GM23338 (cell line): ENCODE measurements around the gene ZSCAN1. TPM values are rescaled to one million over a fixed set of nuclear protein-coding genes. Genes with fewer than 3 reads are reported as not detected.

Experiments used
- ATAC-seq: fragments of 200-7000 bp; cut with Tn5 transposase; 3 replicates; pipeline ENCODE4 v1.9.1; 2020
- DNase-seq: peaks from one replicate; pipeline ENCODE4 v3.0.0-alpha.2; 2015; ENCODE audit warnings: low spot score
- H2AFZ ChIP-seq: fragments of 200-600 bp; sonication (generic); 2 replicates; pipeline ENCODE4 v1.8.0; 2016; ENCODE audit warnings: antibody characterized with exemption, mild to moderate bottlenecking, moderate library complexity
- H3F3A ChIP-seq: fragments of 200-600 bp; sonication (generic); replicated peaks from 2 replicates; pipeline ENCODE4 v1.8.0; 2017; ENCODE audit warnings: antibody characterized with exemption, mixed run types, low read depth
- H3K27ac ChIP-seq: fragments of 200-600 bp; sonication (generic); 2 replicates; pipeline ENCODE4 v1.6.1; 2016; ENCODE audit warnings: low read depth
- H3K27me3 ChIP-seq: fragments of 200-600 bp; sonication (generic); 2 replicates; pipeline ENCODE4 v1.8.0; 2016; ENCODE audit warnings: mild to moderate bottlenecking, mixed run types, moderate library complexity; ENCODE audit not compliant: insufficient read depth
- H3K36me3 ChIP-seq: fragments of 200-600 bp; sonication (generic); 2 replicates; pipeline ENCODE4 v1.8.0; 2016; ENCODE audit warnings: mild to moderate bottlenecking; ENCODE audit not compliant: insufficient read depth
- H3K4me1 ChIP-seq: fragments of 200-600 bp; sonication (generic); 2 replicates; pipeline ENCODE4 v1.8.0; 2016; ENCODE audit warnings: mild to moderate bottlenecking, moderate library complexity; ENCODE audit not compliant: insufficient read depth
- H3K4me2 ChIP-seq: fragments of 200-600 bp; sonication (generic); 2 replicates; pipeline ENCODE4 v1.7.1; 2017; ENCODE audit warnings: mixed run types
- H3K4me3 ChIP-seq: fragments of 200-600 bp; sonication (generic); 2 replicates; pipeline ENCODE4 v1.6.1; 2016; ENCODE audit warnings: mixed run types
- H3K79me2 ChIP-seq: fragments of 200-600 bp; sonication (generic); replicated peaks from 2 replicates; pipeline ENCODE4 v1.8.0; 2017; ENCODE audit warnings: mild to moderate bottlenecking; ENCODE audit not compliant: insufficient read depth
- H3K9me2 ChIP-seq: fragments of 200-600 bp; sonication (generic); 2 replicates; pipeline ENCODE4 v1.8.0; 2017; ENCODE audit not compliant: insufficient read depth
- H4K20me1 ChIP-seq: fragments of 200-600 bp; sonication (generic); replicated peaks from 2 replicates; pipeline ENCODE4 v1.8.0; 2017; ENCODE audit warnings: mild to moderate bottlenecking; ENCODE audit not compliant: insufficient read depth
- H3K27ac Mint-ChIP-seq: 2 replicates; pipeline ENCODE4 v1.8.0; 2020; ENCODE audit warnings: inconsistent platforms, mild to moderate bottlenecking, moderate library complexity, mixed read lengths
- H3K27me3 Mint-ChIP-seq: 3 replicates; pipeline ENCODE4 v1.8.0; 2022; ENCODE audit warnings: low read depth, mild to moderate bottlenecking, moderate library complexity, mixed read lengths, inconsistent platforms; ENCODE audit not compliant: insufficient read depth, poor library complexity
- H3K36me3 Mint-ChIP-seq: 3 replicates; pipeline ENCODE4 v1.8.0; 2021; ENCODE audit warnings: low read depth, mild to moderate bottlenecking, inconsistent platforms, moderate library complexity, mixed read lengths
- H3K4me1 Mint-ChIP-seq: 3 replicates; pipeline ENCODE4 v1.8.0; 2020; ENCODE audit warnings: mild to moderate bottlenecking, inconsistent platforms, mixed read lengths
- H3K4me3 Mint-ChIP-seq: 3 replicates; pipeline ENCODE4 v1.8.0; 2021; ENCODE audit warnings: moderate library complexity, mild to moderate bottlenecking, inconsistent platforms, mixed read lengths
- H3K9me3 Mint-ChIP-seq: 3 replicates; pipeline ENCODE4 v1.8.0; 2020; ENCODE audit warnings: moderate library complexity, mild to moderate bottlenecking, inconsistent platforms, mixed read lengths
- CTCF ChIP-seq, 2 experiments: fragments of 200-600 bp in 1 of 2; sonication (generic) in 1 of 2; conservative IDR thresholded peaks; 2 replicates each; pipeline versions ENCODE4 v1.5.1 to v1.6.1; 2016 to 2017; ENCODE audit warnings: antibody characterized with exemption in 2 of 2, low read depth in 2 of 2, mild to moderate bottlenecking in 2 of 2, moderate library complexity in 1 of 2
- EZH2 ChIP-seq: fragments of 200-600 bp; sonication (generic); IDR thresholded peaks from one replicate; pipeline ENCODE4 v1.8.0; 2017; ENCODE audit warnings: antibody characterized with exemption, mild to moderate bottlenecking, low read depth; ENCODE audit not compliant: unreplicated experiment
- EZH2phosphoT487 ChIP-seq: fragments of 200-600 bp; sonication (generic); IDR thresholded peaks from one replicate; pipeline ENCODE4 v1.8.1; 2018; ENCODE audit warnings: antibody characterized with exemption; ENCODE audit not compliant: unreplicated experiment
- NANOG ChIP-seq: IDR thresholded peaks from 2 replicates; pipeline ENCODE4 v1.6.1; 2016; ENCODE audit warnings: antibody characterized with exemption, borderline replicate concordance
- STAT1 ChIP-seq: IDR thresholded peaks from one replicate; pipeline ENCODE4 v1.6.1; 2016; ENCODE audit warnings: antibody characterized with exemption; ENCODE audit not compliant: unreplicated experiment
- ZNF114 ChIP-seq: fragments of 250-450 bp; sonication (Bioruptor Pico); IDR thresholded peaks from 2 replicates; pipeline ENCODE4 v1.5.0; 2020; ENCODE audit warnings: mild to moderate bottlenecking, moderate library complexity
- ZNF331 ChIP-seq: fragments of 250-450 bp; sonication (Bioruptor Pico); IDR thresholded peaks from 2 replicates; pipeline ENCODE4 v1.5.0; 2020; ENCODE audit warnings: low read depth, mild to moderate bottlenecking, moderate library complexity
- polyA plus RNA-seq: library from polyadenylated mRNA; unstranded; fragments of >200 nt; fragmentation: Nextera tagmentation; extraction: Ambion mirVana; gene quantifications from 2 replicates; pipeline ENCODE4 v1.2.1, GENCODE V29; 2016
- total RNA-seq: library from RNA; depleted of rRNA; stranded (reverse); fragments of >200 nt; shearing (Covaris generic); gene quantifications from 2 replicates; pipeline ENCODE4 v1.2.3, GENCODE V29; 2014
- TF ChIP-seq, protein P1 (sequence below): IDR thresholded peaks from 2 replicates; pipeline ENCODE4 v1.6.1; 2016; ENCODE audit warnings: antibody characterized with exemption
- TF ChIP-seq, protein P2 (sequence below): IDR thresholded peaks from one replicate; pipeline ENCODE4 v1.6.1; 2018; ENCODE audit warnings: antibody characterized with exemption; ENCODE audit not compliant: unreplicated experiment
- TF ChIP-seq, protein P3 (sequence below): fragments of 250-450 bp; sonication (Bioruptor Pico); IDR thresholded peaks from 2 replicates; pipeline ENCODE4 v1.5.0; 2020; ENCODE audit warnings: mild to moderate bottlenecking, moderate library complexity

Gene ZSCAN1
- total and polyA plus RNA-seq, 2 experiments from 2014 or later = 1.5 to 3.9 TPM

GRCh38 chr19:58079792-58080191 lies 46.0 kb downstream of the ZSCAN1 start:
- H3K79me2 ChIP-seq = no peaks in the 10 kb centered on the region
- no peaks in the 10 kb centered on the region for H3K36me3 ChIP-seq
- 0 out of 2 replicates have a peak, but pooled peaks cover 4% of the 10 kb centered on the region for H3F3A ChIP-seq
- peaks cover 2% of the 10 kb centered on the region; the same call in 1 of the 2 replicates for H3K9me2 ChIP-seq
- no peak overlapping the region for H3K27ac Mint-ChIP-seq
- H3K4me1 Mint-ChIP-seq = no peaks in the 10 kb centered on the region
- no peak overlapping the region for H3K4me2 ChIP-seq
- peaks cover 1% of the 10 kb centered on the region for H3K27me3 Mint-ChIP-seq
- H4K20me1 ChIP-seq = no peaks in the 10 kb centered on the region
- H3K4me3 ChIP-seq = no peak overlapping the region
- no peak overlapping the region for H3K27ac ChIP-seq
- no peak overlapping the region for H3K4me3 Mint-ChIP-seq
- H3K27me3 ChIP-seq = no peaks in the 10 kb centered on the region
- ATAC-seq (no peak), DNase-seq (no peak)
- peaks cover 51% of the 10 kb centered on the region for H3K36me3 Mint-ChIP-seq
- H2AFZ ChIP-seq = no peak overlapping the region
- no peaks in the 10 kb centered on the region for H3K4me1 ChIP-seq
- TF ChIP-seq, protein P1, sequence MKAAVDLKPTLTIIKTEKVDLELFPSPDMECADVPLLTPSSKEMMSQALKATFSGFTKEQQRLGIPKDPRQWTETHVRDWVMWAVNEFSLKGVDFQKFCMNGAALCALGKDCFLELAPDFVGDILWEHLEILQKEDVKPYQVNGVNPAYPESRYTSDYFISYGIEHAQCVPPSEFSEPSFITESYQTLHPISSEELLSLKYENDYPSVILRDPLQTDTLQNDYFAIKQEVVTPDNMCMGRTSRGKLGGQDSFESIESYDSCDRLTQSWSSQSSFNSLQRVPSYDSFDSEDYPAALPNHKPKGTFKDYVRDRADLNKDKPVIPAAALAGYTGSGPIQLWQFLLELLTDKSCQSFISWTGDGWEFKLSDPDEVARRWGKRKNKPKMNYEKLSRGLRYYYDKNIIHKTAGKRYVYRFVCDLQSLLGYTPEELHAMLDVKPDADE = no peak
- peaks cover 74% of the 10 kb centered on the region for H3K9me3 Mint-ChIP-seq

DNA sequence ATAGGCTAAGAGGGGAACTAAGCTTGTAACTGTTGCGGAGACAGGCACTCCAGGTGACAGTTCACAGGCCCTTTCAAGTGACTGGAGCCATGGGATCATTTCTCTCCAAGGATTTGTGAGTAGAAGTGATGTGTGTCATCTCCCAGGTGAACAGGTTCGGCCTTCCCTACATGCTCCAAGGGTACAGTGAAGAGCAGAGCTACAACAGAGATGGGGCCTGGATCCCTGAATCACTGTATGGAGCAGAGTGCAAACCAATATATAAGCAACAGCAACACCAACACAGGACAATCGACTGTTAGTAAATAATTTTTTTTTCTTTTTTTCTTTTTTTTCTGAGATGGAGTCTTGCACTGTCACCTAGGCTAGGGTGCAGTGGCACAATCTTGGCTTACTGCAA lies 49.2 kb downstream of the ZSCAN1 start:
- no peak for DNase-seq
- no peaks in the 10 kb centered on the region for H3K79me2 ChIP-seq
- H3K27ac ChIP-seq = no peak overlapping the region
- no peak overlapping the region for H3K4me3 ChIP-seq
- ATAC-seq = no peak
- Mint-ChIP-seq H3K36me3 (peaks cover 69% of the 10 kb centered on the region), H3K27me3 (peaks cover 1% of the 10 kb centered on the region), H3K4me1 (no peaks in the 10 kb centered on the region), H3K27ac (no peak overlapping the region), H3K9me3 (peaks cover 59% of the 10 kb centered on the region), H3K4me3 (no peak overlapping the region)
- H3K9me2 ChIP-seq = peaks cover 2% of the 10 kb centered on the region; the same call in 1 of the 2 replicates
- no peak overlapping the region for H2AFZ ChIP-seq
- no peaks in the 10 kb centered on the region for H3K27me3 ChIP-seq
- no peaks in the 10 kb centered on the region for H3K4me1 ChIP-seq
- H3F3A ChIP-seq = 0 out of 2 replicates have a peak, but pooled peaks cover 4% of the 10 kb centered on the region
- H4K20me1 ChIP-seq = no peaks in the 10 kb centered on the region
- H3K36me3 ChIP-seq = no peaks in the 10 kb centered on the region
- H3K4me2 ChIP-seq = no peak overlapping the region
- TF ChIP-seq NANOG (no peak), EZH2 (no peak), ZNF331 (CRISPR knock-in tag) (no peak), CTCF (conservative IDR thresholded peaks at IDR 0.05; ENCODE audit: low read depth in 2 of 2) (no peak), EZH2phosphoT487 (no peak), ZNF114 (no peak), STAT1 (no peak)
- TF ChIP-seq, protein P2, sequence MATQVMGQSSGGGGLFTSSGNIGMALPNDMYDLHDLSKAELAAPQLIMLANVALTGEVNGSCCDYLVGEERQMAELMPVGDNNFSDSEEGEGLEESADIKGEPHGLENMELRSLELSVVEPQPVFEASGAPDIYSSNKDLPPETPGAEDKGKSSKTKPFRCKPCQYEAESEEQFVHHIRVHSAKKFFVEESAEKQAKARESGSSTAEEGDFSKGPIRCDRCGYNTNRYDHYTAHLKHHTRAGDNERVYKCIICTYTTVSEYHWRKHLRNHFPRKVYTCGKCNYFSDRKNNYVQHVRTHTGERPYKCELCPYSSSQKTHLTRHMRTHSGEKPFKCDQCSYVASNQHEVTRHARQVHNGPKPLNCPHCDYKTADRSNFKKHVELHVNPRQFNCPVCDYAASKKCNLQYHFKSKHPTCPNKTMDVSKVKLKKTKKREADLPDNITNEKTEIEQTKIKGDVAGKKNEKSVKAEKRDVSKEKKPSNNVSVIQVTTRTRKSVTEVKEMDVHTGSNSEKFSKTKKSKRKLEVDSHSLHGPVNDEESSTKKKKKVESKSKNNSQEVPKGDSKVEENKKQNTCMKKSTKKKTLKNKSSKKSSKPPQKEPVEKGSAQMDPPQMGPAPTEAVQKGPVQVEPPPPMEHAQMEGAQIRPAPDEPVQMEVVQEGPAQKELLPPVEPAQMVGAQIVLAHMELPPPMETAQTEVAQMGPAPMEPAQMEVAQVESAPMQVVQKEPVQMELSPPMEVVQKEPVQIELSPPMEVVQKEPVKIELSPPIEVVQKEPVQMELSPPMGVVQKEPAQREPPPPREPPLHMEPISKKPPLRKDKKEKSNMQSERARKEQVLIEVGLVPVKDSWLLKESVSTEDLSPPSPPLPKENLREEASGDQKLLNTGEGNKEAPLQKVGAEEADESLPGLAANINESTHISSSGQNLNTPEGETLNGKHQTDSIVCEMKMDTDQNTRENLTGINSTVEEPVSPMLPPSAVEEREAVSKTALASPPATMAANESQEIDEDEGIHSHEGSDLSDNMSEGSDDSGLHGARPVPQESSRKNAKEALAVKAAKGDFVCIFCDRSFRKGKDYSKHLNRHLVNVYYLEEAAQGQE = no peak
- TF ChIP-seq, protein P3, sequence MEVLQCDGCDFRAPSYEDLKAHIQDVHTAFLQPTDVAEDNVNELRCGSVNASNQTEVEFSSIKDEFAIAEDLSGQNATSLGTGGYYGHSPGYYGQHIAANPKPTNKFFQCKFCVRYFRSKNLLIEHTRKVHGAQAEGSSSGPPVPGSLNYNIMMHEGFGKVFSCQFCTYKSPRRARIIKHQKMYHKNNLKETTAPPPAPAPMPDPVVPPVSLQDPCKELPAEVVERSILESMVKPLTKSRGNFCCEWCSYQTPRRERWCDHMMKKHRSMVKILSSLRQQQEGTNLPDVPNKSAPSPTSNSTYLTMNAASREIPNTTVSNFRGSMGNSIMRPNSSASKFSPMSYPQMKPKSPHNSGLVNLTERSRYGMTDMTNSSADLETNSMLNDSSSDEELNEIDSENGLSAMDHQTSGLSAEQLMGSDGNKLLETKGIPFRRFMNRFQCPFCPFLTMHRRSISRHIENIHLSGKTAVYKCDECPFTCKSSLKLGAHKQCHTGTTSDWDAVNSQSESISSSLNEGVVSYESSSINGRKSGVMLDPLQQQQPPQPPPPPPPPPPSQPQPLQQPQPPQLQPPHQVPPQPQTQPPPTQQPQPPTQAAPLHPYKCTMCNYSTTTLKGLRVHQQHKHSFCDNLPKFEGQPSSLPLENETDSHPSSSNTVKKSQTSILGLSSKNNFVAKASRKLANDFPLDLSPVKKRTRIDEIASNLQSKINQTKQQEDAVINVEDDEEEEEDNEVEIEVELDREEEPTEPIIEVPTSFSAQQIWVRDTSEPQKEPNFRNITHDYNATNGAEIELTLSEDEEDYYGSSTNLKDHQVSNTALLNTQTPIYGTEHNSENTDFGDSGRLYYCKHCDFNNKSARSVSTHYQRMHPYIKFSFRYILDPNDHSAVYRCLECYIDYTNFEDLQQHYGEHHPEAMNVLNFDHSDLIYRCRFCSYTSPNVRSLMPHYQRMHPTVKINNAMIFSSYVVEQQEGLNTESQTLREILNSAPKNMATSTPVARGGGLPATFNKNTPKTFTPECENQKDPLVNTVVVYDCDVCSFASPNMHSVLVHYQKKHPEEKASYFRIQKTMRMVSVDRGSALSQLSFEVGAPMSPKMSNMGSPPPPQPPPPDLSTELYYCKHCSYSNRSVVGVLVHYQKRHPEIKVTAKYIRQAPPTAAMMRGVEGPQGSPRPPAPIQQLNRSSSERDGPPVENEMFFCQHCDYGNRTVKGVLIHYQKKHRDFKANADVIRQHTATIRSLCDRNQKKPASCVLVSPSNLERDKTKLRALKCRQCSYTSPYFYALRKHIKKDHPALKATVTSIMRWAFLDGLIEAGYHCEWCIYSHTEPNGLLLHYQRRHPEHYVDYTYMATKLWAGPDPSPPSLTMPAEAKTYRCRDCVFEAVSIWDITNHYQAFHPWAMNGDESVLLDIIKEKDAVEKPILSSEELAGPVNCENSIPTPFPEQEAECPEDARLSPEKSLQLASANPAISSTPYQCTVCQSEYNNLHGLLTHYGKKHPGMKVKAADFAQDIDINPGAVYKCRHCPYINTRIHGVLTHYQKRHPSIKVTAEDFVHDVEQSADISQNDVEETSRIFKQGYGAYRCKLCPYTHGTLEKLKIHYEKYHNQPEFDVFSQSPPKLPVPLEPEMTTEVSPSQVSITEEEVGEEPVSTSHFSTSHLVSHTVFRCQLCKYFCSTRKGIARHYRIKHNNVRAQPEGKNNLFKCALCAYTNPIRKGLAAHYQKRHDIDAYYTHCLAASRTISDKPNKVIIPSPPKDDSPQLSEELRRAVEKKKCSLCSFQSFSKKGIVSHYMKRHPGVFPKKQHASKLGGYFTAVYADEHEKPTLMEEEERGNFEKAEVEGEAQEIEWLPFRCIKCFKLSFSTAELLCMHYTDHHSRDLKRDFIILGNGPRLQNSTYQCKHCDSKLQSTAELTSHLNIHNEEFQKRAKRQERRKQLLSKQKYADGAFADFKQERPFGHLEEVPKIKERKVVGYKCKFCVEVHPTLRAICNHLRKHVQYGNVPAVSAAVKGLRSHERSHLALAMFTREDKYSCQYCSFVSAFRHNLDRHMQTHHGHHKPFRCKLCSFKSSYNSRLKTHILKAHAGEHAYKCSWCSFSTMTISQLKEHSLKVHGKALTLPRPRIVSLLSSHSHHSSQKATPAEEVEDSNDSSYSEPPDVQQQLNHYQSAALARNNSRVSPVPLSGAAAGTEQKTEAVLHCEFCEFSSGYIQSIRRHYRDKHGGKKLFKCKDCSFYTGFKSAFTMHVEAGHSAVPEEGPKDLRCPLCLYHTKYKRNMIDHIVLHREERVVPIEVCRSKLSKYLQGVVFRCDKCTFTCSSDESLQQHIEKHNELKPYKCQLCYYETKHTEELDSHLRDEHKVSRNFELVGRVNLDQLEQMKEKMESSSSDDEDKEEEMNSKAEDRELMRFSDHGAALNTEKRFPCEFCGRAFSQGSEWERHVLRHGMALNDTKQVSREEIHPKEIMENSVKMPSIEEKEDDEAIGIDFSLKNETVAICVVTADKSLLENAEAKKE (CRISPR knock-in tag) = no peak
